Measurements from ENCODE around the gene PPP6R3.

Gene PPP6R3

GRCh38 chr11:68654978-68655377 lies 194.4 kb downstream of the PPP6R3 start:
- no peak for DNase-seq

- DNase-seq = no peak
Observed at GRCh38 chr11:68655406-68655805, 194.9 kb downstream of the PPP6R3 start.

- DNase-seq = no peak
Observed at GRCh38 chr11:68655806-68656205, 195.3 kb downstream of the PPP6R3 start.

GRCh38 chr11:68657021-68657780 lies 196.6 kb downstream of the PPP6R3 start:
- no peak for DNase-seq

- DNase-seq = no peak
Observed at GRCh38 chr11:68658097-68658496, 197.5 kb downstream of the PPP6R3 start.

- DNase-seq = no peak
Observed at GRCh38 chr11:68658661-68659060, 198.1 kb downstream of the PPP6R3 start.

GRCh38 chr11:68659158-68659921 lies 198.8 kb downstream of the PPP6R3 start:
- DNase-seq = no peak

GRCh38 chr11:68660066-68660810 lies 199.7 kb downstream of the PPP6R3 start:
- DNase-seq = no peak

- DNase-seq = no peak
Observed at GRCh38 chr11:68661014-68661413, 200.5 kb downstream of the PPP6R3 start.

GRCh38 chr11:68661697-68662603 lies 201.4 kb downstream of the PPP6R3 start:
- DNase-seq = no peak

GRCh38 chr11:68663482-68664010 lies 203.0 kb downstream of the PPP6R3 start:
- DNase-seq = no peak

- no peak for DNase-seq
Observed at GRCh38 chr11:68664141-68664540, 203.6 kb downstream of the PPP6R3 start.

GRCh38 chr11:68664906-68665305 lies 204.4 kb downstream of the PPP6R3 start:
- DNase-seq = no peak

Measured in Kasumi-1 (cell line).